GM23248 (cell line): ENCODE results near the gene NOVA2. TPM values are rescaled to one million over a fixed set of nuclear protein-coding genes. Genes with fewer than 3 reads are reported as not detected.
"Not testable (repeated sequence)": the region's sequence is repeated elsewhere in the genome, so short reads cannot be mapped to it uniquely, and the experiment has no call there.

Experiments used
- DNase-seq: peaks from one replicate; pipeline ENCODE4 v3.0.0-alpha.2; 2015
- H2AFZ ChIP-seq: fragments of 200-600 bp; sonication (generic); 2 replicates; pipeline ENCODE4 v1.6.1; 2016; ENCODE audit warnings: antibody characterized with exemption
- H3F3A ChIP-seq: fragments of 200-600 bp; sonication (generic); 2 replicates; pipeline ENCODE4 v1.6.1; 2016; ENCODE audit warnings: mild to moderate bottlenecking, antibody characterized with exemption, mixed run types; ENCODE audit not compliant: insufficient read depth
- H3K27ac ChIP-seq: fragments of 200-600 bp; sonication (generic); 2 replicates; pipeline ENCODE4 v1.5.1; 2016; ENCODE audit warnings: mild to moderate bottlenecking
- H3K27me3 ChIP-seq: fragments of 200-600 bp; sonication (generic); replicated peaks from 2 replicates; pipeline ENCODE4 v1.6.1; 2016; ENCODE audit warnings: mild to moderate bottlenecking; ENCODE audit not compliant: insufficient read depth
- H3K36me3 ChIP-seq: fragments of 200-600 bp; sonication (generic); 2 replicates; pipeline ENCODE4 v1.6.1; 2016; ENCODE audit warnings: low read depth, mild to moderate bottlenecking
- H3K4me1 ChIP-seq: fragments of 200-600 bp; sonication (generic); 2 replicates; pipeline ENCODE4 v1.6.1; 2016; ENCODE audit warnings: mild to moderate bottlenecking; ENCODE audit not compliant: insufficient read depth
- H3K4me2 ChIP-seq: fragments of 200-600 bp; sonication (generic); one replicate; pipeline ENCODE4 v1.6.1; 2016; ENCODE audit warnings: mild to moderate bottlenecking; ENCODE audit not compliant: unreplicated experiment
- H3K4me3 ChIP-seq: fragments of 200-600 bp; sonication (generic); 2 replicates; pipeline ENCODE4 v1.5.1; 2016; ENCODE audit warnings: mild to moderate bottlenecking
- H3K79me2 ChIP-seq: fragments of 200-600 bp; sonication (generic); 2 replicates; pipeline ENCODE4 v1.6.1; 2016; ENCODE audit warnings: mild to moderate bottlenecking; ENCODE audit not compliant: insufficient read depth
- H3K9ac ChIP-seq: fragments of 200-600 bp; sonication (generic); 2 replicates; pipeline ENCODE4 v1.6.1; 2016; ENCODE audit warnings: mild to moderate bottlenecking
- H3K9me2 ChIP-seq: fragments of 200-600 bp; sonication (generic); 2 replicates; pipeline ENCODE4 v1.6.1; 2016; ENCODE audit warnings: mixed run types, mild to moderate bottlenecking, moderate library complexity; ENCODE audit not compliant: insufficient read depth
- H3K9me3 ChIP-seq: fragments of 200-600 bp; sonication (generic); one replicate; pipeline ENCODE4 v1.6.1; 2017; ENCODE audit warnings: low read depth
- H4K20me1 ChIP-seq: fragments of 200-600 bp; sonication (generic); 2 replicates; pipeline ENCODE4 v1.6.0; 2016; ENCODE audit not compliant: insufficient read depth
- EZH2 ChIP-seq: fragments of 200-600 bp; sonication (generic); IDR thresholded peaks from 2 replicates; pipeline ENCODE4 v1.6.1; 2018; ENCODE audit warnings: antibody characterized with exemption, mild to moderate bottlenecking; ENCODE audit not compliant: insufficient read depth, poor library complexity, severe bottlenecking
- EZH2phosphoT487 ChIP-seq: fragments of 200-600 bp; sonication (generic); IDR thresholded peaks from 2 replicates; pipeline ENCODE4 v1.6.1; 2018; ENCODE audit warnings: antibody characterized with exemption, moderate library complexity, mild to moderate bottlenecking, low read depth; ENCODE audit not compliant: insufficient read depth
- WGBS, 2 experiments: methylation state at CpG; one replicate each; pipeline ENCODE4 v1.1.6; 2015 to 2017; ENCODE audit warnings: low lambda C conversion rate in 2 of 2, low coverage in 1 of 2; ENCODE audit errors: missing lambda C conversion rate in 2 of 2; 5-methylcytosine and 5-hydroxymethylcytosine counted together
- in situ Hi-C: fragments of 300-500 bp; cut with MboI; formaldehyde crosslinking; loops from 2 replicates; pipeline ENCODE4 v1.15.0; 2020
- polyA plus RNA-seq: library from polyadenylated mRNA; unstranded; fragments of >200 nt; fragmentation: Nextera tagmentation; extraction: Ambion mirVana; gene quantifications from 2 replicates; pipeline ENCODE4 v1.2.1, GENCODE V29; 2016
- total RNA-seq: library from RNA; depleted of rRNA; stranded (reverse); fragments of >200 nt; shearing (Covaris generic); gene quantifications from 2 replicates; pipeline ENCODE4 v1.2.3, GENCODE V29; 2014

The NOVA2 gene
- total and polyA plus RNA-seq, 2 experiments from 2014 or later = not detected

DNA sequence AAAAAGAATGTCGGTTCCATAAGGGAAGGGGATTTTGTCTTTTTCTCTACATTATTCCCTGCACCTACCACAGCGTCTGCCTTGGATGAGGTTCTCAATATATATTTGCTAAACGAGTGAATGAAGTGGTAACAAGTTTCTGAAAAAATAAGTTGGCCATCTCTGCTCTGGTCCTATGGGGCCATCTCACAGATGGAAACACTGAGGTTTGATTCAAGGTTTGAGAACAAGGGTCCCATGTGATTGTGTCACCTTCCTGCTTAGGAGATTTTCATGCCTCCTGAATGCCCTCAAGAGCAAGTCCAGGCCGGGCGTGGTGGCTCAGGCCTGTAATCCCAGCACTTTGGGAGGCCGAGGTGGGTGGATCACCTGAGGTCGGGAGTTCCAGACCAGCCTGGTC is 74.4 kb downstream of the NOVA2 start:
- Histone ChIP-seq H3K27me3 (no peaks in the 10 kb centered on the region), H3K4me2 (no peak overlapping the region), H3K79me2 (peaks cover 22% of the 10 kb centered on the region), H3K9ac (no peak overlapping the region), H3F3A (no peaks in the 10 kb centered on the region), H3K4me3 (no peak overlapping the region), H3K9me3 (no peaks in the 10 kb centered on the region), H3K4me1 (peaks cover 5% of the 10 kb centered on the region; the same call in 1 of the 2 replicates), H3K27ac (no peak overlapping the region), H2AFZ (no peak overlapping the region), H3K36me3 (no peaks in the 10 kb centered on the region; the same call in 1 of the 2 replicates), H3K9me2 (no peaks in the 10 kb centered on the region), H4K20me1 (no peaks in the 10 kb centered on the region)
- TF ChIP-seq EZH2 (no peak), EZH2phosphoT487 (no peak)
- in situ Hi-C loops = no loop called here
- DNase-seq = no peak
- WGBS, 2 experiments = 86 to 87% methylated on average over 7 of the region's 7 CpGs

DNA sequence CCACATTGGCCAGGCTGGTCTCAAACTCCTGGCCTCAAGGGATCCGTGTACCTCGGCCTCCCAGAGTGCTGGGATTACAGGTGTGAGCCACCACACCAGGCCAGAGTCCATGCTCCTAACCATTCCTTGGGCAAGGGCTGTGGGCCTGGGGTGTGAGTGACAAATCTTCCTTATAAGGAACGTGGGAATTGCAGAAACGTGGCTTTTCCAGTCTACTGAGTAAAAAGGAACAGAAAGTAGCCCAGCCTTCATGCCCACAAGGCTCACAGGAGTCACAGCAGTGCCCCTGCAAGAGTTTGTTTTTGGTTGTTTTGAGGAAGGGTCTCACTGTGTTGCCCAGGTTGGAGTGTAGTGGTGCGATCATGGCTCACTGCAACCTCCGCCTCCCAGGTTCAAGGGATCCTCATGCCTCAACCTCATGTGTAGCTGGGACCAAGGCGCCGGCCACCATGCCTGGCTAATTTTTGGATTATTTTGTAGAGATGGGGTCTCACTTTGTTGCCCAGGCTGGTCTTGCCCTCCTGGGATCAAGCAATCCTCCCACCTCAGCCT is 76.3 kb downstream of the NOVA2 start:
- no peak overlapping the region for H3K4me3 ChIP-seq
- no peak for TF ChIP-seq EZH2phosphoT487
- no peak for TF ChIP-seq EZH2
- no peak overlapping the region for H3K27ac ChIP-seq
- no peak overlapping the region for H2AFZ ChIP-seq
- DNase-seq = no peak
- H3K4me2 ChIP-seq = no peak overlapping the region
- WGBS, 2 experiments = 92 to 94% methylated on average over 8 of the region's 8 CpGs
- H3K79me2 ChIP-seq = peaks cover 22% of the 10 kb centered on the region
- peaks cover 5% of the 10 kb centered on the region; the same call in 1 of the 2 replicates for H3K4me1 ChIP-seq
- H3K9me3 ChIP-seq = no peaks in the 10 kb centered on the region
- H3K27me3 ChIP-seq = no peaks in the 10 kb centered on the region
- no peak overlapping the region for H3K9ac ChIP-seq
- no peaks in the 10 kb centered on the region; the same call in 1 of the 2 replicates for H3K36me3 ChIP-seq
- no peaks in the 10 kb centered on the region for H3K9me2 ChIP-seq
- no peaks in the 10 kb centered on the region for H4K20me1 ChIP-seq
- H3F3A ChIP-seq = no peaks in the 10 kb centered on the region
- in situ Hi-C loops = no loop called here

DNA sequence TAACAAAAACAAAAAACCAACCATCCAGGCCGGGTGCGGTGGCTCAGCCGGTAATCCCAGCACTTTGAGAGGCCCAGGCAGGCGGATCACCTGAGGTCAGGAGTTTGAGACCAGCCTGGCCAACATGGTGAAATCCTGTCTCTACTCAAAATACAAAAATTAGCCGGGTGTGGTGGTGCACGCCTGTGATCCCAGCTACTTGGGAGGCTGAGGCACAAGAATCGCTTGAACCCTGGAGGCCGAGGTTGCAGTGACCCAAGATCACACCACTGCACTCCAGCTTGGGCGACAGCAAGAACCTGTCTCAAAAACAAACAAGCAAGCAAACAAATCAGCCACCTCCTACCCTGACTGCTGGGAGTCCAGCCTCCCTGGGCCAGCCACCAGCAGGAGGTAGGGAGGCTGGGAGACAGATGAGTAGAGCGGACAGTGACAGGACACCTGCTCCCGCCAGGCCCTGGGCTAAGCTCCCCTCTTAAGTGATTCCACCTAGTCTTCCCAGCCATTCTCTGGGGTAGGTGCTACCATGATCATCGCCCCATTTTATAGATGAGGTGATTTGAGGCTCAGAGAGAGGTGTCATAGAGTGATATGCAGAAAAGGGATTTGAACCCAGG is 77.6 kb downstream of the NOVA2 start:
- in situ Hi-C loops, H2AFZ ChIP-seq, H3K9me2 ChIP-seq, H3K4me1 ChIP-seq, DNase-seq, H3K36me3 ChIP-seq, H4K20me1 ChIP-seq, H3K4me2 ChIP-seq, H3K27ac ChIP-seq, H3K9ac ChIP-seq, H3K9me3 ChIP-seq, H3F3A ChIP-seq, H3K4me3 ChIP-seq, H3K27me3 ChIP-seq: not testable (repeated sequence)
- peaks cover 13% of the 10 kb centered on the region for H3K79me2 ChIP-seq
- whole genome bisulfite sequencing, 2 experiments = 88 to 89% methylated on average over 12 of the region's 12 CpGs

- Histone ChIP-seq H3K4me1 (no peaks in the 10 kb centered on the region), H3K36me3 (no peaks in the 10 kb centered on the region; the same call in 1 of the 2 replicates), H3K9ac (no peak overlapping the region), H4K20me1 (no peaks in the 10 kb centered on the region), H3K4me2 (no peak overlapping the region), H3K79me2 (peaks cover 7% of the 10 kb centered on the region; the same call in 1 of the 2 replicates), H3K4me3 (no peak overlapping the region), H2AFZ (no peak overlapping the region), H3K27ac (no peak overlapping the region), H3K9me3 (no peaks in the 10 kb centered on the region), H3F3A (no peaks in the 10 kb centered on the region), H3K27me3 (no peaks in the 10 kb centered on the region), H3K9me2 (no peaks in the 10 kb centered on the region)
- no peak for DNase-seq
- no peak for TF ChIP-seq EZH2
- no peak for TF ChIP-seq EZH2phosphoT487
- WGBS, 2 experiments = 49% methylated on average over 9 of the region's 9 CpGs
- in situ Hi-C loops = no loop called here
These were observed 78.1 kb downstream of the NOVA2 start for GRCh38 chr19:45895519-45895972.
